ENCODE data around the gene AFF2.

The AFF2 gene

DNA sequence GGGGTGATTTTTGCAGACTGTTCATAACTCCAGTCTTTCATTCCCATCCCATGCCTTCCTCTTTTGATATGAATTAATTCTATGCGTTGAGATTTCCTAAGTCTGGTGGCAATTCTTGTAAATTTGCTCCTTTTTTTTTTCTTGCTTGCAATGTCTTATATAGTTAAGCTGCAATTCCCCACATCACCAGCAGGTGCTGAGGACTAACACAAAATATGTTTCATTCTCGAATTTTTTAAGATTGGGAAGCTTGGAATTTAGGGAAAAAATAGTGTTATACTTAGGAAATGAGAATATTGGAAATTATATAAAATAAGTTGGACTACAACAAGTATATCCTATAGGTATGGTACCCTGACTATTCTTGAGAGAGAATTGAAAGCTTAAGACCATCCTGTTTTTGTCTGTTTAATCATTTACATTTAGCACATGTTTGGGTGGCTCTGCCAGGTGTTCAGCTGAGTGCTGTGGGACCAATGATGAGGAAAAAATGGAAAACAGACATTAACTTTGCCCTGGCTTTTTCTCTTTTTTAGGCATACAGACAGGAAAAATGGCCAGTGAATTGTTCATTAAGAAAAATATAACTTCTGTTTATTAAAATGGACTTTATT, 30.2 kb downstream of the AFF2 start:
- DNase-seq, result no peak
- no peaks in the 10 kb centered on the region for H3K36me3 ChIP-seq

DNA sequence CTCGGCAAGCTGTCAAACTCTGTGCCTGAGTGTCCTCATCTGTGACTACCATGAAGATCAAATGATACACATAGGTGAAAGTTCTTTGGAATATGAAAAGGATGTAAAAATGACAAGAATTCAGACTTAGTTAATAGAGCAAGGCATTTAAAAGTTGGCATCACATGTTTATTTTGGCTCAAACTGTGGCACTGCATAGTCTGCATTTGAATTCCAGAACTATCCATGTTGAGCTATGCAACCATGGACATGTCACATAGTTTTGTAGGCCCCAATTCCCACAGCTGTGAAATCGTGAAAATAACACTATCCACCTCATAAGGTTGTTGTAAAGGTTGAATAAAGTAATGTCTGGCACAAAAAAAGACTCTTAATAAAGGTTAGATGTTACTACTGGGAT, 33.9 kb downstream of the AFF2 start:
- TF ChIP-seq CTCF (IDR thresholded peaks at IDR 0.05; ENCODE audit: low read depth, low read length), result no peak
- Histone ChIP-seq H3K4me1 (no peaks in the 10 kb centered on the region), H3K36me3 (no peaks in the 10 kb centered on the region), H3K9me3 (no peaks in the 10 kb centered on the region), H3K4me3 (ENCODE audit: low read depth, low read length) (no peak overlapping the region), H3K27me3 (no peaks in the 10 kb centered on the region)
- no peak for DNase-seq

More for the DNA sequence above, 30.2 kb downstream of the AFF2 start:
- TF ChIP-seq CTCF (IDR thresholded peaks at IDR 0.05; ENCODE audit: low read depth, low read length), result peak; percentile 47
- no peaks in the 10 kb centered on the region for H3K27me3 ChIP-seq
- H3K9me3 ChIP-seq, result no peaks in the 10 kb centered on the region
- H3K4me3 ChIP-seq (ENCODE audit: low read depth, low read length), result no peak overlapping the region
- no peaks in the 10 kb centered on the region for H3K4me1 ChIP-seq

DNA sequence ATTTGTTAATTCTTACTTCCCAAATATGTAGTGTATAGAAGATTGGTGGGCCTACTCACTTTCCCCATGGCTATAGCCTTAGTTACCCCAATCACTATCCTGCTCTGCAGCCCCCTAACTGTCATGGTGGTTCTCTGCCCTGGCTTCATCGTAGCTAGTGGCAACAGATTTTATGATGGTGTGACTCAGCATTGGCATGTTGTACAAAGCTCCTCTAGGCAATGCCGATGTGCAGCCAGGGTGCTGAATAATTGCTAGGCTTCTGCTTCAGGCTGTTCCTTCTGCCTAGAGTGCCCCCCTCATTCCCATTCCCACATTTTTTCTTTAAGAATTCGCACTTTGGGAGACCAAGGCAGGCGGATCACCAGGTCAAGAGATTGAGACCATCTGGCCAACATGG, 35.2 kb downstream of the AFF2 start:
- TF ChIP-seq CTCF (IDR thresholded peaks at IDR 0.05; ENCODE audit: low read depth, low read length), result no peak
- Histone ChIP-seq H3K4me1 (no peaks in the 10 kb centered on the region), H3K4me3 (ENCODE audit: low read depth, low read length) (no peak overlapping the region), H3K27me3 (no peaks in the 10 kb centered on the region), H3K9me3 (no peaks in the 10 kb centered on the region), H3K36me3 (no peaks in the 10 kb centered on the region)
- DNase-seq, result no peak

DNA sequence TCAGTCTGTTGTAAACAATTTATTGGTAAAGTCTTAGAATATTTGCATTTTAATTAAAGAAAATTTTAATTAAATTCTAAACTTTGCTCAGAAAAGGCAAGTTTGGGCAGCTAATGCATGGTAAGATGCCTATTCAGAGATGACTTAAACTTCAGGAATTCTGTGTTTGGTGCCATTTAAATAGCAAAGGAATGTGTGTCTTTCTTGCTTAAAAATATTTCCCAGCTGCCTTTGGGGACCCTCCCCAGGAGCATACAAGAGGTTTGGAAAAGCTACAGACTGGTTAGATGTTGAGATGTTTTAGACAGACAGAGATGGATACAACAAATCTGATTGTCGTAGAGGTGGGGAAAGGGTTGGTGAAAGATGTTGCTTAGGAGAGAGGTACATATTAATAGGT, 36.5 kb downstream of the AFF2 start:
- no peak for DNase-seq
- no peak for TF ChIP-seq CTCF (IDR thresholded peaks at IDR 0.05; ENCODE audit: low read depth, low read length)
- H3K36me3 ChIP-seq, result no peaks in the 10 kb centered on the region
- H3K27me3 ChIP-seq, result no peaks in the 10 kb centered on the region
- H3K4me3 ChIP-seq (ENCODE audit: low read depth, low read length), result no peak overlapping the region
- no peaks in the 10 kb centered on the region for H3K4me1 ChIP-seq
- no peaks in the 10 kb centered on the region for H3K9me3 ChIP-seq

- H3K27me3 ChIP-seq, result no peaks in the 10 kb centered on the region
- no peaks in the 10 kb centered on the region for H3K36me3 ChIP-seq
- DNase-seq, result no peak
- no peak for TF ChIP-seq CTCF (IDR thresholded peaks at IDR 0.05; ENCODE audit: low read depth, low read length)
- H3K4me3 ChIP-seq (ENCODE audit: low read depth, low read length), result no peak overlapping the region
- no peaks in the 10 kb centered on the region for H3K9me3 ChIP-seq
- no peaks in the 10 kb centered on the region for H3K4me1 ChIP-seq
Measured at GRCh38 chrX:148537556-148538182, 37.3 kb downstream of the AFF2 start.

- H3K9me3 ChIP-seq, result no peaks in the 10 kb centered on the region
- no peaks in the 10 kb centered on the region for H3K27me3 ChIP-seq
- no peak for DNase-seq
- no peaks in the 10 kb centered on the region for H3K4me1 ChIP-seq
- no peak for TF ChIP-seq CTCF (IDR thresholded peaks at IDR 0.05; ENCODE audit: low read depth, low read length)
- H3K4me3 ChIP-seq (ENCODE audit: low read depth, low read length), result no peak overlapping the region
- H3K36me3 ChIP-seq, result no peaks in the 10 kb centered on the region
Measured at GRCh38 chrX:148538582-148538981, 38.2 kb downstream of the AFF2 start.
